ENCODE data around the gene TYW1B.
"Not testable (repeated sequence)": the region's sequence is repeated elsewhere in the genome, so short reads cannot be mapped to it uniquely, and the experiment has no call there.

TYW1B gene

DNA sequence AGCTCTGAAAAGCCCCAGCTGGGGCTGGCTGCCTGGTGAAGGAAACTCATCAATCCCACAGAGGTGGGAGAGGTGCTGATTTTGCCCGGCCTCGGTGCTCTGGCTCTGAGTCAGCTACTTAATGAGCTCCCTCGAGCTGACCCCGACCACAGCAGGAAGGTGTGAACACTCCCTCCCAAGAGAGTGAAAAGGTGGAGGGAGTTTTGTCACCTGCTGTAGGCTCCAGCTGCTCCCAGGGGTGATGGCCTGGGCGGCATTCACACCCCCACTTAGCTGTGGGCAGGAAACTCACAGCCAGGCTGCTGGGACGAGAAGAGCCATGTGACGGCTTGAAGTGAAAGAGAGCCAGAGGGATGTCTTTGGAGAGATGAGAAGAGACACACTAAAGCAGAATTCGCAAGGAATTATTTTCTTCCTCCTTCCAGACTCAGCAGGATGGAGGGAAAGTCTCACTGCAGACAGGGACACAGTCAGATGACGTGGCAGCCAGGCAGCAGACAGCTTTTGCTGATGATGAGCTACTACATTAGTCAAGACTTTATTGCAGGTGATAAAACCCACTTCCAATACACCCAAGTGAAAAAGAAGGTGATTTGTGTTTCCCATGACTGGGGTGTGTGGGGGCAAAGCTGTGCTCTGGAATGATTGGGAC, 281.3 kb downstream of the TYW1B start:
- DNase-seq: not testable (repeated sequence)

DNA sequence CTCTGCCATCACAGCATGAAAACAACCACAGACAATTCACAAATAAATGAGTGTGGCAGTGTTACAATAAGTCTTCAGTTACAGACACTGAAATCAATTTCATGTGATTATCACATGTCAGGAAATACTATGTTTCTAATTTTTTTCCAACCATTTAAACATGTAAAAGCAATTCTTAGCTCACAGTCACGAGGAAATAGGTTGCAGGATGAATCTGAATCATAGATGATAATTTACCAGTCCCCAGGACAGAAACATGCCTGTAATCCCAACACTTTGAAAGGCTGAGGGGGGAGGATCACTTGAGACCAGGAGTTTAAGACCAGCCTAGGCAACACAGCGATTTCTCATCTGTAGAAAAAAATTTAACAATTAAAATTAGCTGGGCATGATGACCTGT, 283.5 kb downstream of the TYW1B start:
- not testable (repeated sequence) for DNase-seq

GRCh38 chr7:72540923-72541322, 287.1 kb downstream of the TYW1B start:
- DNase-seq: no peak

GRCh38 chr7:72540106-72540611, 287.8 kb downstream of the TYW1B start:
- DNase-seq: no peak

- DNase-seq: no peak
These were observed 288.3 kb downstream of the TYW1B start for GRCh38 chr7:72539702-72540101.

DNA sequence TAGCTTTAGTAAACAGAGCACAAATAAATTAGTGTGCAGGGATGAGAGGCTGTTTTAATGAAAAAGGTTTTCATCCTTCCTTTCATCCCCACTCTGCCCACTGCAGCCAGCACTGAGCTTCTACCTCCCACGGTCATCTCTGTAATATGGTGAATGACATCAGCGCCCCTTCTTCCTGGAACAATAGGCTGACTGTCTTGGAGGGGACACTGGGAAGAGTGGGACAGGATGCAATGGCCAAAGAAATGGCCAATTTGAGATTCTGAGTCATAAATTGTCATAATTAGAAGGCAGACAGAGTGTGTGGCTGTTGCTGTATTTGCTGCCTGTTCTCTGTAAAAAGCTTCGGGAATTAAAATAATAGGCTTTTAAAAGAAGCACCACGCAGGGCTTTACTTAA, 289.1 kb downstream of the TYW1B start:
- DNase-seq: no peak

GRCh38 chr7:72538147-72538546, 289.9 kb downstream of the TYW1B start:
- no peak for DNase-seq

GRCh38 chr7:72536038-72536437, 292.0 kb downstream of the TYW1B start:
- DNase-seq: not testable (repeated sequence)

DNA sequence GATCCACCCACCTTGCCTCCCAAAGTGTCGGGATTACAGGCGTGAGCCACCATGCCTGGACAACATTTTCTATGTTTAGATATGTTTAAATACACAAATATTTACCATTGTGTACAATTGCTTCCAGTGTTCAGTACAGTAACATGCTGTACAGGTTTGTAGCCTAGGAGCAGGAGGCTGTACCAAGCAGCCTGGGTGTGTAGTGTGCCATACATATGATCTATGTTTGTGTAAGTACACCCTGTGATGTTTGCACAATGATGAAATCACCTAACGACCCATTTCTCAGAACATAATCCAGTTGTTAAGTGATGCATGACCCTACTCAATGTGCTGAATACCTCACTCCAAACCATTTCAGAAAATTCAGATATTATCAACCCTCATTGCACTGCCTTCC, 297.0 kb downstream of the TYW1B start:
- DNase-seq: not testable (repeated sequence)

All from CD4-positive, alpha-beta T cell treated with Interleukin-17A for 1 hour (primary cell).